Frontal cortex (tissue), 4 donors: ENCODE data around the gene IL32. TPM values are rescaled to one million over a fixed set of nuclear protein-coding genes. Genes with fewer than 3 reads are reported as not detected.
"Not testable (repeated sequence)": the region's sequence is repeated elsewhere in the genome, so short reads cannot be mapped to it uniquely, and the experiment has no call there.

Source experiments
- DNase-seq, 2 donors: peaks; one replicate each; pipeline ENCODE4 v3.0.0; 2012; ENCODE audit warnings: low spot score in 2 of 2
- FAIRE-seq: peaks from 2 replicates; lab custom pipeline; 2012; peaks lifted over from hg19 to GRCh38; lab: Jason Lieb, UNC
- total RNA-seq: library from RNA; depleted of rRNA; stranded (reverse); fragments of >200 nt; gene quantifications from one replicate; pipeline ENCODE4 v1.2.3, GENCODE V29; 2014
- donor health status: control.
- donor health status: control.
- donor health status: control.

Gene IL32
- total RNA-seq, 1 donor from 2014 or later = 0.82 TPM

- FAIRE-seq = no peak
- no peak for DNase-seq
These were observed 451 bp downstream of the IL32 start for GRCh38 chr16:3065742-3066439.

DNA sequence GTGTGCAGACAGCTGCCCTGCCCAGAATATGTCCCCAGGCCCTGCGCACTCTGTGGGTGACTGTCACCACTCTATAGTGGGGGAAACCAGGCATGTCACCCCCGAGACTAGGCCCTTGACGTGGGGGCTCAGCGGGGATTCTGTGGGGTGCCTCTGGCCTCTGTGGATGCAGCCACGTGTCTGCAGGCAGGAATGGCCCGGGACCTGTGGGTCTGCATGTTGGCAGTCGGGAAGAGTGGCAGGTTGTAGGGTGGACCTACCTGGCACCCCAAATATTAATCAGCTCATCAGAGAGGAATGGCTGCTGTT is 954 bp downstream of the IL32 start:
- FAIRE-seq = no peak
- no peak for DNase-seq

DNA sequence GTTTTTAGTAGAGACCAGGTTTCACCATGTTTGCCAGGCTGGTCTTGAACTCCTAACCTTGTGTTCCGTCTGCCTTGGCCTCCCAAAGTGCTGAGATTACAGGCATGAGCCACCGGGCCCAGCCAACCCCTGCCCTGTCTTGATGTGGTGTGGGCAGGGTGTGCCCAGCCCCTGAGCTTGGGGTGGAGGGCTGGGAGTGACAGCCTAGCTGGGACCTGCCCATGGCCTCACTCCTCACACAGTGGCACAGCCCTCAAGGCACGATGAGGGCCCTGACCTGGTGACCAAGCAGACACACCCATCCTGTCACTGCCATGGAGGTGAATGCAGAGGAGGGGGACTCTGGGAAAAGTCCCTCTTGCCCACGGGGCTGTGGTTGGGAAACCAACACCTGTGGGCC is 3.0 kb downstream of the IL32 start:
- FAIRE-seq (no peak), DNase-seq (no peak)

GRCh38 chr16:3069146-3069545 is 3.7 kb downstream of the IL32 start:
- not testable (repeated sequence) for FAIRE-seq

DNA sequence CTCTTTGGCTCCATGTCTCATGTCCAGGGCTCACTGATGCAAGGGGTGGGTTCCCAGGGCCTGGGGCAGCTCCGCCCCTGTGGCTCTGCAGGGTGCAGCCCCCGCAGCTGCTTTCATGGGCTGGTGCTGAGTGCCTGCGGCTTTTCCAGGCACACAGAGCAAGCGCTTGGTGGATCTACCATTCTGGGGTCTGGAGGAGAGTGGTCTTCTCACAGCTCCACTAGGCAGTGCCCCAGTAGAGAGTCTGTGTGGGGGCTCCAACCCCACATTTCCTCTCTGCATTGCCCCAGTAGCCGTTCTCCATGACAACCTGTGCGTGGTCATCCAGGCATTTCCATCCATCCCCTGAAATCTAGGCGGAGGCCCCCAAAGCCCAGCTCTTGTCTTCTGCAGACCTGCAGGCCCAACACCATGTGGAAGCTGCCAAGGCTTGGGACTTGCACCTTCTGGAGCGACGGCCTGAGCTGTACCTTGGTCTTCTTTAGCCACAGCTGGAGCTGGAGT is 5.2 kb downstream of the IL32 start:
- FAIRE-seq = no peak
- no peak for DNase-seq

More at GRCh38 chr16:3069146-3069545, 3.7 kb downstream of the IL32 start:
- DNase-seq = not testable (repeated sequence)

DNA sequence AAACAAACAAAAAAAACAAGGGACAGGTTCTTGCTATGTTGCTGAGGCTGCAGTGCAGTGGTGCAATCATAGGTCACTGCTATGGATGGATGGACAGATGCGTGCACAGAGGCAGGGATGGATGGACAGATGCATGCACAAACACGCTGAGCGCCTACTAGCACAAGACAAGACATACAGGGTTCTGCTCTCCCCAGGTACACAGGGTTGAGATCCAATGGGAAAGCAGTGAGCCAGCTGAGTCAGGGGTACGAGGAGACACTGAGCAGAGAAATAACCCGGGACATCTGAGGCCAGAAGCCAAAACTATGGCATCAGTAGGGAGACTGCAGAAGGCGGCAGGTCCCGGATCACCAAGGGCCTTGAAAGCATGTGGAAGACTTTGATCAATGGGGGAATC is 6.2 kb downstream of the IL32 start:
- DNase-seq = no peak
- no peak for FAIRE-seq

DNA sequence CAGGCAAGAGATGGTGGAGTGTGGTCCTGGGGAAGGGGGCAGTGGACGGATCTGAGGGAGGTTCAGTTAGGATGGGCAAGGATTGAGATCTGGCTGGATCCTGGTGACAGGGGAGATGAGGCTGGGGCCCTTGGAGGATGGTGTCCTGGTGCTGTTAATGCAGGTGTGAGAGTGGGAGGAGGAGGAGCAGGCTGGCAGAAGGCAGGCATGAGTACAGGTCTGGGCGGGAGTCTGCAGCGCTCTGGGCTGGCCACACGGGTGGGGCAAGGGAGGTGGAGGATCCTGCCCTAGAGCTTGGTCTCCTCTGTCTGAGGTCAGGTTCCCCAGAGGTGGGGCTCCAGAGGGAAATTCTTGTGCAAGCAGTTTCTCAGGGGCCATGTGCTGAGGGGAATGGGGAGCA is 6.7 kb downstream of the IL32 start:
- DNase-seq, FAIRE-seq: not testable (repeated sequence)

DNA sequence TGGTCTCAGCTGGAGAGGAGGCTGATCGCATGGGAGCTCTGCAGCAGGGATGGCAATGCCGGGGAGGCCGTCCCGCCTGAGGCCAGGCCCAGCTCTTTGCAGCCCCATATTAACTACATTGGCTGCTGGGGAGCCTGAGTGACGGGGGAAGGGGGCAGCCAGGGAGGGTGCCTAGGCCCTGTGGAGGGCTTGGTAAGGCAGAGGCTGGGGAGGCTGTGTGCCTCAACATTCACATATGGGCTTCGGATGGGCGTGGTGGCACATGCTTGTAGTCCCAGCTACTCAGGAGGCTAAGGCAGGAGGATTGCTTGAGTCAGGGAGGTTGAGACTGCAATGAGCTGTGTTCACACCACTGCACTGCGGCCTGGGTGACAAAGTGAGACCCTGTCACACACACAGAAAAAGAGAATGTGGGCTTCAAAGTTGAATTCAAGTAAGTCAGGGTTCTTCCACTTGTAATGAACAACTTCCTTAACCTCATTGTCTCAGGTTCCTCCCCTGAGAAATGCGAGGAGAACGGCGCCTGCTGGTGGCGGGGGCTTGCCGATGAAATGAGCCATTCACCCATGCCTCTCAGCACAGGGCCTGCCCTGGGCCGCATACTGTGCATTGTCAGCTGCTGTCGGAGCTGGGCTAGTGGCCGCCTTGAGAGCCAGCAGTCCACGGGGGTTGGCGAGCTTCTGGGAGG is 7.3 kb downstream of the IL32 start:
- not testable (repeated sequence) for DNase-seq

DNA sequence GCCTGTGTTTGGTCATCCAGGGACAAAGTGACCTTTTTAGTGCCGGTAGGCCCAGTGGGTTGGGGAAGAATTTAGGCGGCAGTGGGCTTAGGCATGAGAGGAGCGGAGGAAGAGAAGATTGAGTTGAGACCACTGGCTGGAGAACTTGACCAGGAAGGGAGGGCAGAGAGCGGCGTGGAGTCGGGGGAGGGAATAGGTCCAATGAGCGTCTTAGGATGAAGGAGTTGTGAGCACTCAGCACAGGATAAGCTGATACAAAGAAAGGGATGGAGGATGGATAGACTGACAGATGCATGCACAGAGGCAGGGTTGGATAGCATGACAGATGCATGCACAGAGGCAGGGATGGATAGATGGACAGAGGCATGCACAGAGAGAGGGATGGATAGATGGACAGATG is 8.0 kb downstream of the IL32 start:
- no peak for DNase-seq
- no peak for FAIRE-seq

More for the DNA sequence above, 7.3 kb downstream of the IL32 start:
- FAIRE-seq = not testable (repeated sequence)

DNA sequence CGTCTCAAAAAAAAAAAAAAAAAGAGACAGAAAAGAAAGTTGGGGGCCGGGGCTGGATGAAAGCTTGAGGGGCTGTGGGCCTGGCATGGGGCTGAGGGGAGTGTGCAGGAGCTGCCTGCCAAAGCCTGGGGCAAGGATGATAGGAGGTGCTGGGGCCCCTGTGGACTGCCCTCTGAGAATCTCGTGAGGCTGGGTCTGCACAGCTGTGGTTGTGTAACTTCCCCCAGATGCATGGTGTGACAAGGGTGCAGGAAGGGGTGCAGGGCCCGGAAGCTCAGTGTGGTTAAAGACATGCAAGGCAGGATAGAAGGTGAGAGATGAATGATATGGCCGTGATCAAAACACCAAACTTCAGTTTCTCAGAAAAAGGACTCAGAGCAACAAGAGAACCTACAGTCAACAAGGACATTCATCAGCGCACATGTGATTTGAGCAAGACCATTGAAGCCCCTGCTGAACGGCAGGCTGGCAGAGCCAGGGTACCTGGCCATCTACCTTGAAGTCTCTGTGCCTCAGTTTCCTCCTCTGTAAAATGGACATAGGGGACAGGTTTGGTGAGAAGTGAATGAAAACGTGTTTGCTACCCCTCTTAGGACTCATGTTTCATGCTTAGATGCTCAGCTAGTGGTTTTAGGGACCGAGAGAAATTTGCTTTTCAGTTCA is 9.6 kb downstream of the IL32 start:
- DNase-seq = no peak
- no peak for FAIRE-seq

GRCh38 chr16:3075523-3075915 is 10.1 kb downstream of the IL32 start:
- FAIRE-seq = no peak
- no peak for DNase-seq

DNA sequence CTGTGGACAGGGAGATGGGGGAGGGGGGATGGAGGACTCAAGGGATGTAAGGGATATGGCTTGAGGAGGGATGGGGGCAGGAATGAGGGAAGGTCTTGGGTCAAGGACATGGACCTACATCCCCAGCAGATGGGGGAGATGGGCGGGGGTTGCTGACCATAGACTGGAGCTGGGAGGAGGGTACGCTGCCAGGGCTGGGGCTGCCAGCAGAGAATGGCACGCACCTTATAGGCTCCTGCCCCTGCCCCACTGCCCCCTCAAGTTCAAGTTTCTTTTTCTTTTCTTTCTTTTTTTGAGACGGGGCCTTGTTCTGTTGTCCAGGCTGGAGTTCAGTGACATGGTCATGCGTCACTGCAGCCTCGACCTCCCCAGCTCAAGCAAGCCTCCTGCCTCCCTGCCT is 10.5 kb downstream of the IL32 start:
- not testable (repeated sequence) for DNase-seq, FAIRE-seq

DNA sequence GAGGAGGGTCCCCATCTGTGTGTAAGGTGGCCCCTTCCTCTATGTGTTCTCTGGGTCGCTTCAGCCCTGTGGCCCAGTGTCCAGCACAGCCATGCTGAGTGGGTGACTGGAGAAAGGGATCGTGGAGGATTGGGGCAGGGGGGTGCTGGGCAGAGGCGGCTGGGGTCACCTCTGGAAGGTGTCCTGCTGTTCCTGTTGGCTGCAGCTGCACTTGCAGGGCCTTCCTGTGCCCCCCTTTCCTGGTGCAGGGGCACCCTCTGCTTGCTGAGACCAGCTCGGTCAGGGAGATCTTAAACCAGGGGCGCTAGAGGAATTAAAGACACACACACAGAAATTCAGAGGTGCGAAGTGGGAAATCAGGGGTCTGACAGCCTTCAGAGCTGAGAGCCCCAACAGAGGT is 11.1 kb downstream of the IL32 start:
- no peak for FAIRE-seq
- DNase-seq = no peak

DNA sequence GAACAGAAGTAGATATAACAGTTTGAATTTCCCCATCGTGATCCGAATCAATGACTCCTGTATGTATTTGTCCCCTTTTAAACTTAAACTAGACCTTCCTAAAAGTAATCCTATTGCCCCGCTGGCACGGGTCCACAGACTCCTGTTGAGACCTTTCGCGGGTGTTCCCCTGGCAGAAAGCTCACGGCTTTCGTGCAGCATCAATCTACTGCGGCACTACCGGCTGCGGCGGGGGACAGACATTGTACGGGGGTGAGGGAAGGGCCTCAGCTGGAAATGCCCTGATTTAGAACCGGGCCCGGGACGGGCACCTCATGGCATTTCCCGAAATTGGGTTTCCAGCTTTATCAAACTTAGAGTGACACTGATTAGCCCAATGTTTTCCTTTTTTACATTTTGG is 14.6 kb downstream of the IL32 start:
- DNase-seq (no peak), FAIRE-seq (no peak)

DNA sequence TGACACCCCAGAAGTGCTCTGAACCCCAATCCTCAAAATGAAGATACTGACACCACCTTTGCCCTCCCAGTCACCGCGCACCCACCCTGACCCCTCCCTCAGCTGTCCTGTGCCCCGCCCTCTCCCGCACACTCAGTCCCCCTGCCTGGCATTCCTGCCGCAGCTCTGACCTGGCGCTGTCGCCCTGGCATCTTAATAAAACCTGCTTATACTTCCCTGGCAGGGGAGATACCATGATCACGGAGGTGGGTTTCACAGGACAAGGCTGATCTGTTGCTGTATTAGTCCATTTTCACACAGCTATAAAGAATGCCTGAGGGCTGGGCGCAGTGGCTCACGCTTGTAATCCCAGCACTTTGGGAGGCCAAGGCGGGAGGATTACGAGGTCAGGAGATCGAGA is 16.5 kb downstream of the IL32 start:
- not testable (repeated sequence) for FAIRE-seq, DNase-seq

DNA sequence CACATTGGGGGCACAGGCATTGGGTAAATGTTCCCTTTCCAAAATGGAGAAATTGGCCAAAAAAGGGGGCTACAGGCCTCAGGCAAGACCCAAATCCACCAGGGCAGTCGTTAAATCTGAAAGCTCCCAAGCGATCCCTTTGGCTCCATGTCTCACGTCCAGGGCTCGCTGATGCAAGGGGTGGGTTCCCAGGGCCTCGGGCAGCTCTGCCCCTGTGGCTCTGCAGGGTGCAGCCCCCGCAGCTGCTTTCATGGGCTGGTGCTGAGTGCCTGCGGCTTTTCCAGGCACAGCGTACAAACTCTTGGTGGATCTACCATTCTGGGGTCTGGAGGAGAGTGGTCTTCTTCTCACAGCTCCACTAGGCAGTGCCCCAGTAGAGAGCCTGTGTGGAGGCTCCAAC is 18.0 kb downstream of the IL32 start:
- FAIRE-seq = not testable (repeated sequence)

DNA sequence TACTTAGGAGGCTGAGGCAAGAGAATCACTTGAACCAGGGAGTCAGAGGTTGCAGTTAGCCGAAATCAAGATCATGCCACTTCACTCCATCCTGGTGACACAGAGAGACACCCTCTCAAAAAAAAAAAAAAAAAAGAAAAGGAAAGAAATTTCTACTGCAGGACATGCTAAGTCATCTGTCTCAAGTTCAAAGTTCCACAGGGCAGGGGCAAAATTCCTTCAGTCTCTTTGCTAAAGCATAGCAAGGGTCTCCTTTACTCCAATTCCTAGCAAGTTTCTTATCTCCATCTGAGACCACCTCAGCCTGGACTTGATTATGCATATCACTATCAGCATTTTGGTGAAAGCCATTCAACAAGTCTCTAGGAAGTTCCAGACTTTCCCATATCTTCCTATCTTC is 19.1 kb downstream of the IL32 start:
- no peak for FAIRE-seq

More for the DNA sequence above, 18.0 kb downstream of the IL32 start:
- DNase-seq = not testable (repeated sequence)

DNA sequence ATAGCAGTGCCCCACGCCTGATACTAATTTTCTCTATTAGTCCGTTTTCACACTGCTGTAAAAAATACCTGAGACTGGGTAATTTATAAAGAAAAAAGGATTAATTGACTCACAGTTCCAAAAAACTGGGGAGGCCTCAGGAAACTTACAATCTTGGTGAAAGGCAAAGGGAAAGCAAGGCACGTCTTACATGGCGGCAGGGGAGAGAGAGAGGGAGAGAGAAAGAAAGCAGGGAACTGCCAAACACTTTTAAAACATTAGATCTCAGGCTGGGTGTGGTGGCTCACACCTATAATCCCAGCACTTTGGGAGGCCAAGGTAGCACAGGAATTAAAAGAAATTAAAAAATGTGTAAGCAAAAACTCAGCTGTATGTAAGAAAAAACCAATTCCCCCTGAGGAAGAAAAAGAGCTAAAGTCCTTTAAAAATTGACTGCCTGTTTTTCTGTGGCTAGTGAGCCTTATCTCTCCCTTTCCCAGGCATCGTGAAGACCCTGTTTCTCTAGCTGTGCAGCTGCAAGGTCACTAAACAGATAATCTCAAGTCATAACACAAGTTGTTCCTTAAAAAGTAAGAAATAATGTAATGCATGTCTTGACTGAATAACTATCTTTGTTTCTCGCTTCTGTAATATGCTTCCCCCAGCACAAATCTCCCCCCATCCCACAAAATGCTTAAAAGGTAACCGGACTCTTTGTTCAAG is 19.7 kb downstream of the IL32 start:
- FAIRE-seq = no peak
- no peak for DNase-seq

More for the DNA sequence above, 19.1 kb downstream of the IL32 start:
- DNase-seq = no peak

DNA sequence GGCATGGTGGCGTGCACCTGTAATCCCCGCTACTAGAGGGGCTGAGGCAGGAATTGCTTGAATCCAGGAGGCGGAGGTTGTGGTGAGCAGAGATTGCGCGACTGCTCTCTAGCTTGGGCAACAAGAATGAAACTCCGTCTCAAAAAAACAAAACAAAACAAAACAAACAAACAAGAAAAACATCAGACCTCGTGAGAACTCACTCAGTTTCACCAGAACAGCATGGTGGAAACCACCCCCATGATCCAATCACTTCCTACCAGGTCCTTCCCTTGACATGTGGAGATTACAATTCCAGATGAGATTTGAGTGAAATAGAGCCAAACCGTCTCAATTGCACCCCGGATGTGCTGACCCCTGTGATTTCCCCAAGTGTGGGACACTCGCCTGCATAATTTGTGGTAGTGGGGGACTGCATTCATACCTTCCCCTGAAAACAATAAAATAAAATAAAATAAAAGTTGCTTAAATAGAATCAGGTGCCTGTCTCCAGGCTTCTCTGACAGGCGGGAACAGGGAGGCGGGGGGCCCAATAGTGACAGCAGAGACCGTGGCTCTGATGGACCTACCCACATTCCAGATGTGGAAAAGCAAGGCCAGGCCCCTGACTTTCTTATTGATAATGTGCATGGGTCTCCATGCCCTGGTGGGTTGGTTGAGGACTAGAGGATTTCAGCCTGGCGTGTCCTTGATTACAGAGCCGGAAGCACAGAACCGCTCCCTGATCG is 20.6 kb downstream of the IL32 start:
- FAIRE-seq = no peak

More for the DNA sequence above, 20.6 kb downstream of the IL32 start:
- no peak for DNase-seq
